ENCODE results near the gene RPE.

The RPE gene

GRCh38 chr2:210000464-210001324 lies 1.7 kb upstream of the RPE start:
- DNase-seq (ENCODE audit: low spot score) = no peak

- no peak for DNase-seq (ENCODE audit: low spot score)
These were observed 921 bp downstream of the RPE start for GRCh38 chr2:210003359-210003758.

- DNase-seq (ENCODE audit: low spot score) = no peak
These were observed 2.4 kb downstream of the RPE start for GRCh38 chr2:210004881-210005280.

GRCh38 chr2:210007895-210008294 lies 5.5 kb downstream of the RPE start:
- no peak for DNase-seq (ENCODE audit: low spot score)

- no peak for DNase-seq (ENCODE audit: low spot score)
These were observed 6.7 kb downstream of the RPE start for GRCh38 chr2:210009126-210009525.

- DNase-seq (ENCODE audit: low spot score) = no peak
These were observed 7.5 kb downstream of the RPE start for GRCh38 chr2:210009896-210010295.

- DNase-seq (ENCODE audit: low spot score) = no peak
These were observed 17.7 kb downstream of the RPE start for GRCh38 chr2:210020138-210020537.

- DNase-seq (ENCODE audit: low spot score) = no peak
These were observed 20.4 kb downstream of the RPE start for GRCh38 chr2:210022824-210023223.

GRCh38 chr2:210027608-210028007 lies 25.2 kb downstream of the RPE start:
- DNase-seq (ENCODE audit: low spot score) = no peak

- no peak for DNase-seq (ENCODE audit: low spot score)
These were observed 25.7 kb downstream of the RPE start for GRCh38 chr2:210028178-210028577.

- no peak for DNase-seq (ENCODE audit: low spot score)
These were observed 31.7 kb downstream of the RPE start for GRCh38 chr2:210034087-210034683.

- DNase-seq (ENCODE audit: low spot score) = no peak
These were observed 33.2 kb downstream of the RPE start for GRCh38 chr2:210035679-210036078.

GRCh38 chr2:210038078-210038477 lies 35.6 kb downstream of the RPE start:
- DNase-seq (ENCODE audit: low spot score) = no peak

- DNase-seq (ENCODE audit: low spot score) = no peak
These were observed 44.5 kb downstream of the RPE start for GRCh38 chr2:210046851-210047500.

GRCh38 chr2:210049831-210050230 lies 47.4 kb downstream of the RPE start:
- no peak for DNase-seq (ENCODE audit: low spot score)

- DNase-seq (ENCODE audit: low spot score) = no peak
These were observed 48.4 kb downstream of the RPE start for GRCh38 chr2:210050885-210051284.

- DNase-seq (ENCODE audit: low spot score) = no peak
These were observed 52.3 kb downstream of the RPE start for GRCh38 chr2:210054696-210055095.

GRCh38 chr2:210055825-210056224 lies 53.4 kb downstream of the RPE start:
- DNase-seq (ENCODE audit: low spot score) = no peak

- DNase-seq (ENCODE audit: low spot score) = no peak
These were observed 60.9 kb downstream of the RPE start for GRCh38 chr2:210063306-210063705.

Data from ecto neural progenitor cell (in vitro differentiated cells).